Type B pancreatic cell (in vitro differentiated cells): Measurements from ENCODE around the gene PLCL2. TPM values are rescaled to one million over a fixed set of nuclear protein-coding genes. Genes with fewer than 3 reads are reported as not detected.

ENCODE experiments used
- DNase-seq: peaks from one replicate; pipeline ENCODE4 v3.0.0; 2021; ENCODE audit warnings: mixed read lengths; ENCODE audit not compliant: unreplicated experiment; ENCODE audit errors: extremely low spot score
- H3K27ac Mint-ChIP-seq: 2 replicates; pipeline ENCODE4 v1.8.0; 2021; ENCODE audit warnings: mild to moderate bottlenecking, mixed read lengths
- H3K27me3 Mint-ChIP-seq: 2 replicates; pipeline ENCODE4 v1.8.0; 2021; ENCODE audit warnings: mixed read lengths
- H3K36me3 Mint-ChIP-seq: 2 replicates; pipeline ENCODE4 v1.8.0; 2021; ENCODE audit warnings: mixed read lengths
- H3K4me1 Mint-ChIP-seq: one replicate; pipeline ENCODE4 v1.8.0; 2021; ENCODE audit warnings: mixed read lengths; ENCODE audit not compliant: unreplicated experiment
- H3K4me3 Mint-ChIP-seq: 2 replicates; pipeline ENCODE4 v1.8.0; 2021; ENCODE audit warnings: mild to moderate bottlenecking, mixed read lengths
- H3K9me3 Mint-ChIP-seq: 2 replicates; pipeline ENCODE4 v1.8.0; 2021; ENCODE audit warnings: mixed read lengths
- CTCF ChIP-seq: fragments of 200-600 bp; sonication (generic); conservative IDR thresholded peaks from 2 replicates; pipeline ENCODE4 v1.5.0; 2021; ENCODE audit warnings: antibody characterized with exemption, mild to moderate bottlenecking
- total RNA-seq: library from RNA; stranded (reverse); gene quantifications from 2 replicates; pipeline ENCODE4 v1.2.1, GENCODE V29; 2021; ENCODE audit warnings: low replicate concordance

The PLCL2 gene
- total RNA-seq, 1 donor from 2014 or later: 10.6 TPM

GRCh38 chr3:17130956-17131355 lies 246.2 kb downstream of the PLCL2 start:
- TF ChIP-seq CTCF: no peak
- no peaks in the 10 kb centered on the region for H3K9me3 Mint-ChIP-seq
- H3K27me3 Mint-ChIP-seq: no peaks in the 10 kb centered on the region
- H3K36me3 Mint-ChIP-seq: no peaks in the 10 kb centered on the region
- no peak overlapping the region for H3K4me3 Mint-ChIP-seq
- peaks cover 6% of the 10 kb centered on the region for H3K4me1 Mint-ChIP-seq
- DNase-seq: peak; percentile 18
- no peak overlapping the region for H3K27ac Mint-ChIP-seq

DNA sequence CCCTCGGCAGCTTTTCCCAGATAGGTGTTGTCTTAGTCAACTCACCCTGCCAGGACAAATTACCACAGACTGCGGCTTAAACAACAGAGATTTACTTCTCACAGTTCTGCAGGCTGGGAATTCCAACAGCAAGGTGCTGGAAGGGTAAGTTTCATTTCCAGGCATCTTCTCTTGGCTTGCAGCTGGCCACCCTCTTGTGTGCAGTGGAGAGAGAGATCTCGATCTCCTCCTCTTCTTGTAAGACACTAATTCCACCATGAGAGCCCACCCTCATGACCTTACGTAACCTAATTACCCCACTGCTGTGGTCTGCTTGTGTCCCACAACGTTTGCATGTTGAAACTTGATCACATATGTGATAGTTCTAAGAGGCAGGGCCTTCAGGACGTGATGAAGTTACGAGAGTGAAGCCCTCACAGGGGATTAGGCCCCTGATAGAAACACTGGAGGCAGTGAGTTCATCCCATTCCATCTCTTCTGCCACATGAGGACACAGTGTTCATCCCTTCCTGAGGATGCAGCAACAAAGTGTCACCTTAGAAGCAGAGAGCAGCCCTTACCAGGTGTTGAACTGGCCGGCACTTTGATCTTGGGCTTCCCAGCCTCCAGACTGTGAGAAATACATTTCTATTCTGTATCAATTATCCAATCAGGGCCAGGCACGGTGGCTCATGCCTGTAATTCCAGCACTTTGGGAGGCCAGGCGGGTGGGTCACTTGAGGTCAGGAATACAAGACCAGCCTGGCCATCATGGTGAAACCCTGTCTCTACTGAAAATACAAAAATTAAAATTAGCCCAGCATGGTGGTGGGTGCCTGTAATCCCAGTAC lies 247.7 kb downstream of the PLCL2 start:
- no peak for DNase-seq
- no peaks in the 10 kb centered on the region for H3K36me3 Mint-ChIP-seq
- H3K9me3 Mint-ChIP-seq: no peaks in the 10 kb centered on the region
- no peak for TF ChIP-seq CTCF
- no peaks in the 10 kb centered on the region for H3K27me3 Mint-ChIP-seq
- peaks cover 11% of the 10 kb centered on the region for H3K4me1 Mint-ChIP-seq
- H3K4me3 Mint-ChIP-seq: no peak overlapping the region
- no peak overlapping the region for H3K27ac Mint-ChIP-seq

GRCh38 chr3:17133632-17134545 lies 249.1 kb downstream of the PLCL2 start:
- Mint-ChIP-seq H3K27me3 (no peaks in the 10 kb centered on the region), H3K4me1 (peaks cover 11% of the 10 kb centered on the region), H3K9me3 (no peaks in the 10 kb centered on the region), H3K27ac (no peak overlapping the region), H3K36me3 (no peaks in the 10 kb centered on the region), H3K4me3 (no peak overlapping the region)
- no peak for DNase-seq
- no peak for TF ChIP-seq CTCF

DNA sequence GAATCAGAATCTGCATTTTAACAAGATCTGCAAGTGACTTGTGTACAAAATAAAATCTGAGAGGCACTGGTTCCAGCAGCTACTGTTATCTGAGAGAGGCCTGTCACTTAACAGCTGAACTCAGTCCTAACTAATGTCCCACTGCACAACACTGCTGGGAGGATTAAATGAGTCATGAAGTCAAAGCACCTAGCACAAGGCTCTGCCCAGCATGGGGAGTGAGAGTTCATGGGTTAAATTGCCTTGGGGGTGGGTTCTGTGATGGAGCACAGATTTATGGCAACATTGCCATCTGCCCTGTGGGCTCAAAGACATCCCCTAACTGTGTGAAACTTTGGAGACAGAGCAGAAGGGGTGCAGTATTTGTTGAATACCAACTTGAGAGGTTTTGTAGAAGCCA lies 250.9 kb downstream of the PLCL2 start:
- Mint-ChIP-seq H3K36me3 (no peaks in the 10 kb centered on the region), H3K4me3 (no peak overlapping the region), H3K4me1 (peaks cover 11% of the 10 kb centered on the region), H3K27ac (peak overlapping the region; percentile 36), H3K9me3 (no peaks in the 10 kb centered on the region), H3K27me3 (peaks cover 5% of the 10 kb centered on the region)
- TF ChIP-seq CTCF: no peak
- DNase-seq: no peak

- Mint-ChIP-seq H3K27ac (peak overlapping the region; percentile 36), H3K27me3 (peaks cover 5% of the 10 kb centered on the region), H3K4me3 (no peak overlapping the region), H3K9me3 (no peaks in the 10 kb centered on the region), H3K36me3 (no peaks in the 10 kb centered on the region), H3K4me1 (peaks cover 11% of the 10 kb centered on the region)
- DNase-seq: no peak
- TF ChIP-seq CTCF: no peak
Observed at GRCh38 chr3:17136136-17136721, 251.5 kb downstream of the PLCL2 start.
